HEK293 (cell line): ENCODE measurements around the gene GALT.
A peak's percentile ranks its signal among the peaks of the same experiment; 100 is the strongest.

Source experiments
- CTCF ChIA-PET: fragments of 350-600 bp; formaldehyde crosslinking; extraction: SDS; loops from one replicate; lab custom pipeline; 2021; ENCODE audit warnings: antibody characterized with exemption; lab: Yijun Ruan, JAX
- POLR2A ChIA-PET: fragments of 300-600 bp; formaldehyde crosslinking; extraction: SDS; loops from one replicate; lab custom pipeline; 2020; ENCODE audit warnings: antibody characterized with exemption, inconsistent platforms; lab: Yijun Ruan, JAX
- H3K27ac ChIP-seq: fragments of 200-500 bp; sonication (Bioruptor generic); 2 replicates; pipeline ENCODE4 v1.5.1; 2014; ENCODE audit warnings: low read depth, low read length, control low read depth, inconsistent platforms; ENCODE audit errors: extremely low read depth
- H3K36me3 ChIP-seq, 2 experiments: fragments of 200-500 bp in 1 of 2; sonication (Bioruptor generic) in 1 of 2; 1 replicate in 1 of 2; 2 replicates in 1 of 2; pipeline ENCODE4 v1.5.1; 2014 to 2017; ENCODE audit warnings: inconsistent platforms in 2 of 2, low read length in 2 of 2; ENCODE audit not compliant: control insufficient read depth in 2 of 2, insufficient read depth in 1 of 2
- H3K4me1 ChIP-seq: fragments of 200-500 bp; sonication (Bioruptor generic); 2 replicates; pipeline ENCODE4 v1.5.1; 2014; ENCODE audit warnings: mild to moderate bottlenecking, low read length, inconsistent platforms; ENCODE audit not compliant: control insufficient read depth, insufficient read depth
- H3K4me3 ChIP-seq: 2 replicates; pipeline ENCODE4 v1.5.1; 2011; ENCODE audit warnings: low read depth, mild to moderate bottlenecking, control low read depth, low read length, moderate library complexity
- H3K9me3 ChIP-seq: fragments of 200-500 bp; sonication (Bioruptor generic); 2 replicates; pipeline ENCODE4 v1.5.1; 2014; ENCODE audit warnings: low read depth, low read length, inconsistent platforms; ENCODE audit not compliant: control insufficient read depth, insufficient read depth
- ZBTB26 ChIP-seq: fragments of 450-650 bp; formaldehyde crosslinking; optimal IDR thresholded peaks from 2 replicates; pipeline ENCODE3; 2016; ENCODE audit warnings: missing biosample characterization, mild to moderate bottlenecking, missing genetic modification characterization
- ZBTB44 ChIP-seq: fragments of 450-650 bp; IDR thresholded peaks from 2 replicates; pipeline ENCODE4 v1.5.1; 2018; ENCODE audit warnings: missing biosample characterization, mild to moderate bottlenecking, missing genetic modification characterization
- ZBTB7A ChIP-seq: fragments of 450-650 bp; formaldehyde crosslinking; IDR thresholded peaks from 2 replicates; pipeline ENCODE4 v1.5.1; 2016; ENCODE audit warnings: low read depth, missing biosample characterization, missing genetic modification characterization
- ZNF114 ChIP-seq: fragments of 450-650 bp; formaldehyde crosslinking; IDR thresholded peaks from 2 replicates; pipeline ENCODE4 v1.5.0; 2017; ENCODE audit warnings: missing biosample characterization, missing genetic modification characterization
- ZNF280D ChIP-seq: fragments of 450-650 bp; formaldehyde crosslinking; IDR thresholded peaks from 2 replicates; pipeline ENCODE4 v1.5.1; 2016; ENCODE audit warnings: missing biosample characterization, missing genetic modification characterization
- ZNF768 ChIP-seq: fragments of 450-650 bp; formaldehyde crosslinking; IDR thresholded peaks from 2 replicates; pipeline ENCODE4 v1.5.1; 2018; ENCODE audit warnings: missing biosample characterization, mild to moderate bottlenecking, missing genetic modification characterization
- ZSCAN4 ChIP-seq: fragments of 450-650 bp; formaldehyde crosslinking; IDR thresholded peaks from 2 replicates; pipeline ENCODE4 v1.5.1; 2017; ENCODE audit warnings: missing biosample characterization, missing genetic modification characterization
- TF ChIP-seq, protein P1 (sequence below): fragments of 450-650 bp; formaldehyde crosslinking; conservative IDR thresholded peaks from 2 replicates; pipeline ENCODE4 v1.5.1; 2016; ENCODE audit warnings: low read depth, missing biosample characterization, missing genetic modification characterization
- TF ChIP-seq, protein P2 (sequence below): fragments of 450-650 bp; formaldehyde crosslinking; IDR thresholded peaks from 2 replicates; pipeline ENCODE4 v1.5.1; 2016; ENCODE audit warnings: missing biosample characterization, missing genetic modification characterization

GALT gene

GRCh38 chr9:34652602-34653000, 6.1 kb downstream of the GALT start:
- peak overlapping the region; percentile 34; the same call in 1 of the 2 replicates for H3K4me3 ChIP-seq
- H3K9me3 ChIP-seq: no peaks in the 10 kb centered on the region
- TF ChIP-seq ZBTB7A (tag by site-specific recombination) (no peak), ZBTB26 (peak; percentile 10), ZNF280D (tag by site-specific recombination) (no peak), ZNF114 (tag by site-specific recombination) (no peak), ZSCAN4 (tag by site-specific recombination) (no peak), ZNF768 (tag by site-specific recombination) (no peak), ZBTB44 (tag by site-specific recombination) (no peak)
- TF ChIP-seq, protein P1, sequence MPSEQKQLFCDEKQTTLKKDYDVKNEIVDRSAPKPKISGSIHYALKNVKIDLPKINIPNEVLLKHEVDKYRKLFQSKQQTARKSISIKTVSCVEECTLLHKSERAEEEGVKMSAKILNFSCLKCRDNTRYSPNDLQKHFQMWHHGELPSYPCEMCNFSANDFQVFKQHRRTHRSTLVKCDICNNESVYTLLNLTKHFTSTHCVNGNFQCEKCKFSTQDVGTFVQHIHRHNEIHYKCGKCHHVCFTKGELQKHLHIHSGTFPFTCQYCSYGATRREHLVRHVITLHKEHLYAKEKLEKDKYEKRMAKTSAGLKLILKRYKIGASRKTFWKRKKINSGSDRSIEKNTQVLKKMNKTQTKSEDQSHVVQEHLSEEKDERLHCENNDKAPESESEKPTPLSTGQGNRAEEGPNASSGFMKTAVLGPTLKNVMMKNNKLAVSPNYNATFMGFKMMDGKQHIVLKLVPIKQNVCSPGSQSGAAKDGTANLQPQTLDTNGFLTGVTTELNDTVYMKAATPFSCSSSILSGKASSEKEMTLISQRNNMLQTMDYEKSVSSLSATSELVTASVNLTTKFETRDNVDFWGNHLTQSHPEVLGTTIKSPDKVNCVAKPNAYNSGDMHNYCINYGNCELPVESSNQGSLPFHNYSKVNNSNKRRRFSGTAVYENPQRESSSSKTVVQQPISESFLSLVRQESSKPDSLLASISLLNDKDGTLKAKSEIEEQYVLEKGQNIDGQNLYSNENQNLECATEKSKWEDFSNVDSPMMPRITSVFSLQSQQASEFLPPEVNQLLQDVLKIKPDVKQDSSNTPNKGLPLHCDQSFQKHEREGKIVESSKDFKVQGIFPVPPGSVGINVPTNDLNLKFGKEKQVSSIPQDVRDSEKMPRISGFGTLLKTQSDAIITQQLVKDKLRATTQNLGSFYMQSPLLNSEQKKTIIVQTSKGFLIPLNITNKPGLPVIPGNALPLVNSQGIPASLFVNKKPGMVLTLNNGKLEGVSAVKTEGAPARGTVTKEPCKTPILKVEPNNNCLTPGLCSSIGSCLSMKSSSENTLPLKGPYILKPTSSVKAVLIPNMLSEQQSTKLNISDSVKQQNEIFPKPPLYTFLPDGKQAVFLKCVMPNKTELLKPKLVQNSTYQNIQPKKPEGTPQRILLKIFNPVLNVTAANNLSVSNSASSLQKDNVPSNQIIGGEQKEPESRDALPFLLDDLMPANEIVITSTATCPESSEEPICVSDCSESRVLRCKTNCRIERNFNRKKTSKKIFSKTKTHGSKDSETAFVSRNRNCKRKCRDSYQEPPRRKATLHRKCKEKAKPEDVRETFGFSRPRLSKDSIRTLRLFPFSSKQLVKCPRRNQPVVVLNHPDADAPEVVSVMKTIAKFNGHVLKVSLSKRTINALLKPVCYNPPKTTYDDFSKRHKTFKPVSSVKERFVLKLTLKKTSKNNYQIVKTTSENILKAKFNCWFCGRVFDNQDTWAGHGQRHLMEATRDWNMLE (tag by site-specific recombination): no peak
- TF ChIP-seq, protein P2, sequence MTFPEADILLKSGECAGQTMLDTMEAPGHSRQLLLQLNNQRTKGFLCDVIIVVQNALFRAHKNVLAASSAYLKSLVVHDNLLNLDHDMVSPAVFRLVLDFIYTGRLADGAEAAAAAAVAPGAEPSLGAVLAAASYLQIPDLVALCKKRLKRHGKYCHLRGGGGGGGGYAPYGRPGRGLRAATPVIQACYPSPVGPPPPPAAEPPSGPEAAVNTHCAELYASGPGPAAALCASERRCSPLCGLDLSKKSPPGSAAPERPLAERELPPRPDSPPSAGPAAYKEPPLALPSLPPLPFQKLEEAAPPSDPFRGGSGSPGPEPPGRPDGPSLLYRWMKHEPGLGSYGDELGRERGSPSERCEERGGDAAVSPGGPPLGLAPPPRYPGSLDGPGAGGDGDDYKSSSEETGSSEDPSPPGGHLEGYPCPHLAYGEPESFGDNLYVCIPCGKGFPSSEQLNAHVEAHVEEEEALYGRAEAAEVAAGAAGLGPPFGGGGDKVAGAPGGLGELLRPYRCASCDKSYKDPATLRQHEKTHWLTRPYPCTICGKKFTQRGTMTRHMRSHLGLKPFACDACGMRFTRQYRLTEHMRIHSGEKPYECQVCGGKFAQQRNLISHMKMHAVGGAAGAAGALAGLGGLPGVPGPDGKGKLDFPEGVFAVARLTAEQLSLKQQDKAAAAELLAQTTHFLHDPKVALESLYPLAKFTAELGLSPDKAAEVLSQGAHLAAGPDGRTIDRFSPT: no peak
- H3K36me3 ChIP-seq: peaks cover 0 to 36% of the 10 kb centered on the region in 2 experiments; a peak in 2 of 3 replicates
- POLR2A ChIA-PET: interaction anchor here (0.6 to 2.8 kb wide), 4 partner anchors 8 to 417 kb away, joined by 5 to 21 read pairs (median 11); partner anchors contain the start of gene SIGMAR1
- no peak overlapping the region; the same call in 1 of the 2 replicates for H3K27ac ChIP-seq
- CTCF ChIA-PET: interaction anchor here (0.5 to 13.3 kb wide), 3 partner anchors 17 to 44 kb away, joined by 3 to 125 read pairs (median 3); partner anchors contain the start of gene SIGMAR1
- peaks cover 6% of the 10 kb centered on the region for H3K4me1 ChIP-seq
